GM12878 (cell line): ENCODE data around the gene EDEM2. TPM values are rescaled to one million over a fixed set of nuclear protein-coding genes. Genes with fewer than 3 reads are reported as not detected.

Source experiments
- ATF2 ChIP-seq: IDR thresholded peaks from 2 replicates; pipeline ENCODE4 v1.6.1; 2012; ENCODE audit warnings: low read length, inconsistent platforms
- CHD4 ChIP-seq: fragments of 200-600 bp; sonication (generic); IDR thresholded peaks from 2 replicates; pipeline ENCODE4 v1.6.1; 2016; ENCODE audit warnings: mild to moderate bottlenecking
- FOXK2 ChIP-seq: fragments of 450-650 bp; IDR thresholded peaks from 2 replicates; pipeline ENCODE4 v1.6.1; 2017; ENCODE audit warnings: mild to moderate bottlenecking, moderate library complexity
- JUNB ChIP-seq: IDR thresholded peaks from 2 replicates; pipeline ENCODE4 v1.6.1; 2016; ENCODE audit warnings: antibody characterized with exemption, mild to moderate bottlenecking
- MAX ChIP-seq: IDR thresholded peaks from 2 replicates; pipeline ENCODE4 v1.6.1; 2012; ENCODE audit warnings: low read depth, low read length, improper control_type of control experiment
- MLLT1 ChIP-seq: fragments of 450-650 bp; IDR thresholded peaks from 2 replicates; pipeline ENCODE4 v1.6.1; 2016; ENCODE audit warnings: mild to moderate bottlenecking
- NR2C2 ChIP-seq: IDR thresholded peaks from 2 replicates; pipeline ENCODE4 v1.6.1; 2011; ENCODE audit warnings: borderline replicate concordance, low read depth; ENCODE audit not compliant: control insufficient read depth, insufficient read length
- polyA plus RNA-seq, 11 experiments: library from polyadenylated mRNA; depleted of rRNA in 4 of 11; unstranded in 6 of 11; stranded (reverse) in 5 of 11; fragments of >200 nt; fragmentation: Nextera tagmentation in 4 of 11; fragmentation: Illumina TruSeq in 1 of 11; extraction: Ambion mirVana in 4 of 11; extraction: Trizol in 1 of 11; gene quantifications; 1 replicate in 1 of 11; 2 replicates in 10 of 11; pipeline versions ENCODE4 v1.2.1 to v1.2.3, GENCODE V29; 2011 to 2016; ENCODE audit warnings: inconsistent platforms in 2 of 11, missing spikeins in 2 of 11, low read depth in 1 of 11
- total RNA-seq, 4 experiments: library from RNA; depleted of rRNA in 3 of 4; stranded (reverse); fragments of >200 nt in 3 of 4; fragmentation: Illumina TruSeq in 1 of 4; extraction: Trizol in 1 of 4; gene quantifications; 2 replicates each; pipeline versions ENCODE4 v1.2.1 to v1.2.3, GENCODE V29; 2013 to 2021
- TF ChIP-seq, protein P1 (sequence below), 3 experiments: IDR thresholded peaks in 2 of 3; conservative IDR thresholded peaks in 1 of 3; 2 replicates each; pipeline ENCODE4 v1.5.1; 2011; ENCODE audit warnings: low read depth in 3 of 3, low read length in 3 of 3, mild to moderate bottlenecking in 3 of 3, control low read depth in 2 of 3, moderate library complexity in 2 of 3, inconsistent platforms in 1 of 3, mixed read lengths in 1 of 3; ENCODE audit not compliant: control insufficient read depth in 2 of 3, insufficient read depth in 1 of 3; ENCODE audit errors: extremely low read depth in 1 of 3
- TF ChIP-seq, protein P2 (sequence below): fragments of 150-350 bp; IDR thresholded peaks from 2 replicates; pipeline ENCODE4 v1.6.1; 2016; ENCODE audit warnings: low read depth, low read length
- TF ChIP-seq, protein P3 (sequence below): fragments of 450-650 bp; IDR thresholded peaks from 2 replicates; pipeline ENCODE4 v1.6.1; 2017; ENCODE audit warnings: low read depth, mild to moderate bottlenecking, moderate library complexity
- TF ChIP-seq, protein P4 (sequence below): fragments of 450-650 bp; formaldehyde crosslinking; IDR thresholded peaks from 2 replicates; pipeline ENCODE4 v1.4.0; 2022; ENCODE audit warnings: mild to moderate bottlenecking, moderate library complexity
- TF ChIP-seq, protein P5 (sequence below): IDR thresholded peaks from 2 replicates; pipeline ENCODE4 v1.6.1; 2012; ENCODE audit warnings: low read depth, low read length, improper control_type of control experiment

The EDEM2 gene
- total and polyA plus RNA-seq, 10 of the 15 experiments (the other 5 are each of a cell fraction or from before 2014, with no cell fraction given): 9.9 to 24.8 (median 14.8) TPM

DNA sequence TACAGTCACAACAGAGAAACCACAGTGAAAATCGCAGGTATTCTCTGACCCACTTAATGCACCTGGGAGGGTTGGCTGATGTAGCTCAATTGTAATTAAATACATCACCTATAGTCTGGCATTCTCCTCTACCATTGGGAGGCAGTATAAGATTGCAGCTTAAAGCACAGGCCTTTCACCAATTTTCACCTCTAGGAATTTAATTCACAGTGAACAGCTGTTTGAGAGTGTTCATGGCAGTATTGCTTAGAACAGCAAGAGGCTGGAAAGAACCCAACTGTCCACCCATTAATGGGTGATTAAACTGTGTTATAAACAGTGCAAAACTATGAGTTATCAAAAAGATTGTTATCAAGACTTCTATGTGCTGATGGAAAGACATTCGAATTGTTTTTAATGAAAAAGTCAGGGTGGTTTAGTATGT, 2.0 kb downstream of the EDEM2 start (continued):
- TF ChIP-seq, protein P1, sequence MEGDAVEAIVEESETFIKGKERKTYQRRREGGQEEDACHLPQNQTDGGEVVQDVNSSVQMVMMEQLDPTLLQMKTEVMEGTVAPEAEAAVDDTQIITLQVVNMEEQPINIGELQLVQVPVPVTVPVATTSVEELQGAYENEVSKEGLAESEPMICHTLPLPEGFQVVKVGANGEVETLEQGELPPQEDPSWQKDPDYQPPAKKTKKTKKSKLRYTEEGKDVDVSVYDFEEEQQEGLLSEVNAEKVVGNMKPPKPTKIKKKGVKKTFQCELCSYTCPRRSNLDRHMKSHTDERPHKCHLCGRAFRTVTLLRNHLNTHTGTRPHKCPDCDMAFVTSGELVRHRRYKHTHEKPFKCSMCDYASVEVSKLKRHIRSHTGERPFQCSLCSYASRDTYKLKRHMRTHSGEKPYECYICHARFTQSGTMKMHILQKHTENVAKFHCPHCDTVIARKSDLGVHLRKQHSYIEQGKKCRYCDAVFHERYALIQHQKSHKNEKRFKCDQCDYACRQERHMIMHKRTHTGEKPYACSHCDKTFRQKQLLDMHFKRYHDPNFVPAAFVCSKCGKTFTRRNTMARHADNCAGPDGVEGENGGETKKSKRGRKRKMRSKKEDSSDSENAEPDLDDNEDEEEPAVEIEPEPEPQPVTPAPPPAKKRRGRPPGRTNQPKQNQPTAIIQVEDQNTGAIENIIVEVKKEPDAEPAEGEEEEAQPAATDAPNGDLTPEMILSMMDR (IDR thresholded peaks at IDR 0.05 in 2 of 3, conservative IDR thresholded peaks at IDR 0.05 in 1 of 3; ENCODE audit: control insufficient read depth in 2 of 3, extremely low read depth in 1 of 3, insufficient read depth in 1 of 3, low read depth in 3 of 3, low read length in 3 of 3): peak; percentile 72 to 88 (median 84)
- TF ChIP-seq, protein P2, sequence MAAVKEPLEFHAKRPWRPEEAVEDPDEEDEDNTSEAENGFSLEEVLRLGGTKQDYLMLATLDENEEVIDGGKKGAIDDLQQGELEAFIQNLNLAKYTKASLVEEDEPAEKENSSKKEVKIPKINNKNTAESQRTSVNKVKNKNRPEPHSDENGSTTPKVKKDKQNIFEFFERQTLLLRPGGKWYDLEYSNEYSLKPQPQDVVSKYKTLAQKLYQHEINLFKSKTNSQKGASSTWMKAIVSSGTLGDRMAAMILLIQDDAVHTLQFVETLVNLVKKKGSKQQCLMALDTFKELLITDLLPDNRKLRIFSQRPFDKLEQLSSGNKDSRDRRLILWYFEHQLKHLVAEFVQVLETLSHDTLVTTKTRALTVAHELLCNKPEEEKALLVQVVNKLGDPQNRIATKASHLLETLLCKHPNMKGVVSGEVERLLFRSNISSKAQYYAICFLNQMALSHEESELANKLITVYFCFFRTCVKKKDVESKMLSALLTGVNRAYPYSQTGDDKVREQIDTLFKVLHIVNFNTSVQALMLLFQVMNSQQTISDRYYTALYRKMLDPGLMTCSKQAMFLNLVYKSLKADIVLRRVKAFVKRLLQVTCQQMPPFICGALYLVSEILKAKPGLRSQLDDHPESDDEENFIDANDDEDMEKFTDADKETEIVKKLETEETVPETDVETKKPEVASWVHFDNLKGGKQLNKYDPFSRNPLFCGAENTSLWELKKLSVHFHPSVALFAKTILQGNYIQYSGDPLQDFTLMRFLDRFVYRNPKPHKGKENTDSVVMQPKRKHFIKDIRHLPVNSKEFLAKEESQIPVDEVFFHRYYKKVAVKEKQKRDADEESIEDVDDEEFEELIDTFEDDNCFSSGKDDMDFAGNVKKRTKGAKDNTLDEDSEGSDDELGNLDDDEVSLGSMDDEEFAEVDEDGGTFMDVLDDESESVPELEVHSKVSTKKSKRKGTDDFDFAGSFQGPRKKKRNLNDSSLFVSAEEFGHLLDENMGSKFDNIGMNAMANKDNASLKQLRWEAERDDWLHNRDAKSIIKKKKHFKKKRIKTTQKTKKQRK: no peak
- no peak for TF ChIP-seq MLLT1
- no peak for TF ChIP-seq ATF2
- TF ChIP-seq, protein P3, sequence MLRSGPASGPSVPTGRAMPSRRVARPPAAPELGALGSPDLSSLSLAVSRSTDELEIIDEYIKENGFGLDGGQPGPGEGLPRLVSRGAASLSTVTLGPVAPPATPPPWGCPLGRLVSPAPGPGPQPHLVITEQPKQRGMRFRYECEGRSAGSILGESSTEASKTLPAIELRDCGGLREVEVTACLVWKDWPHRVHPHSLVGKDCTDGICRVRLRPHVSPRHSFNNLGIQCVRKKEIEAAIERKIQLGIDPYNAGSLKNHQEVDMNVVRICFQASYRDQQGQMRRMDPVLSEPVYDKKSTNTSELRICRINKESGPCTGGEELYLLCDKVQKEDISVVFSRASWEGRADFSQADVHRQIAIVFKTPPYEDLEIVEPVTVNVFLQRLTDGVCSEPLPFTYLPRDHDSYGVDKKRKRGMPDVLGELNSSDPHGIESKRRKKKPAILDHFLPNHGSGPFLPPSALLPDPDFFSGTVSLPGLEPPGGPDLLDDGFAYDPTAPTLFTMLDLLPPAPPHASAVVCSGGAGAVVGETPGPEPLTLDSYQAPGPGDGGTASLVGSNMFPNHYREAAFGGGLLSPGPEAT: no peak
- TF ChIP-seq JUNB: no peak
- TF ChIP-seq, protein P4, sequence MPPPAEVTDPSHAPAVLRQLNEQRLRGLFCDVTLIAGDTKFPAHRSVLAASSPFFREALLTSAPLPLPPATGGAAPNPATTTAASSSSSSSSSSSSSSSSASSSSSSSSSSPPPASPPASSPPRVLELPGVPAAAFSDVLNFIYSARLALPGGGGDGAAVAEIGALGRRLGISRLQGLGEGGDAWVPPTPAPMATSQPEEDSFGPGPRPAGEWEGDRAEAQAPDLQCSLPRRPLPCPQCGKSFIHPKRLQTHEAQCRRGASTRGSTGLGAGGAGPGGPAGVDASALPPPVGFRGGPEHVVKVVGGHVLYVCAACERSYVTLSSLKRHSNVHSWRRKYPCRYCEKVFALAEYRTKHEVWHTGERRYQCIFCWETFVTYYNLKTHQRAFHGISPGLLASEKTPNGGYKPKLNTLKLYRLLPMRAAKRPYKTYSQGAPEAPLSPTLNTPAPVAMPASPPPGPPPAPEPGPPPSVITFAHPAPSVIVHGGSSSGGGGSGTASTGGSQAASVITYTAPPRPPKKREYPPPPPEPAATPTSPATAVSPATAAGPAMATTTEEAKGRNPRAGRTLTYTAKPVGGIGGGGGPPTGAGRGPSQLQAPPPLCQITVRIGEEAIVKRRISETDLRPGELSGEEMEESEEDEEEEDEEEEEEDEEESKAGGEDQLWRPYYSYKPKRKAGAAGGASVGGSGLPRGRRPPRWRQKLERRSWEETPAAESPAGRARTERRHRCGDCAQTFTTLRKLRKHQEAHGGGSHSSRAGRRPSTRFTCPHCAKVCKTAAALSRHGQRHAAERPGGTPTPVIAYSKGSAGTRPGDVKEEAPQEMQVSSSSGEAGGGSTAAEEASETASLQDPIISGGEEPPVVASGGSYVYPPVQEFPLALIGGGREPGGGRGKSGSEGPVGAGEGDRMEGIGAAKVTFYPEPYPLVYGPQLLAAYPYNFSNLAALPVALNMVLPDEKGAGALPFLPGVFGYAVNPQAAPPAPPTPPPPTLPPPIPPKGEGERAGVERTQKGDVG (CRISPR knock-in tag): no peak
- TF ChIP-seq CHD4: no peak
- TF ChIP-seq FOXK2: no peak
- TF ChIP-seq, protein P5, sequence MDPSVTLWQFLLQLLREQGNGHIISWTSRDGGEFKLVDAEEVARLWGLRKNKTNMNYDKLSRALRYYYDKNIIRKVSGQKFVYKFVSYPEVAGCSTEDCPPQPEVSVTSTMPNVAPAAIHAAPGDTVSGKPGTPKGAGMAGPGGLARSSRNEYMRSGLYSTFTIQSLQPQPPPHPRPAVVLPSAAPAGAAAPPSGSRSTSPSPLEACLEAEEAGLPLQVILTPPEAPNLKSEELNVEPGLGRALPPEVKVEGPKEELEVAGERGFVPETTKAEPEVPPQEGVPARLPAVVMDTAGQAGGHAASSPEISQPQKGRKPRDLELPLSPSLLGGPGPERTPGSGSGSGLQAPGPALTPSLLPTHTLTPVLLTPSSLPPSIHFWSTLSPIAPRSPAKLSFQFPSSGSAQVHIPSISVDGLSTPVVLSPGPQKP: no peak
- no peak for TF ChIP-seq NR2C2
- TF ChIP-seq MAX: no peak
